A549 (cell line): Measurements from ENCODE around the gene WFDC1. TPM values are rescaled to one million over a fixed set of nuclear protein-coding genes. Genes with fewer than 3 reads are reported as not detected.

Source experiments
- ATAC-seq, 2 experiments: fragments of 200-7000 bp in 1 of 2; fragments of >200 bp in 1 of 2; cut with Nextera tagmentation in 1 of 2; cut with Tn5 transposase in 1 of 2; 3 replicates each; pipeline versions ENCODE4 v1.8.0 to v1.9.1; 2018 to 2020; ENCODE audit warnings: mild to moderate bottlenecking in 1 of 2, moderate library complexity in 1 of 2
- CTCF ChIA-PET: fragments of 300-600 bp; sonication (Branson Sonifier 250); formaldehyde crosslinking; extraction: SDS; loops from one replicate; lab custom pipeline; 2021; ENCODE audit warnings: antibody characterized with exemption, inconsistent platforms; lab: Yijun Ruan, JAX
- POLR2A ChIA-PET: fragments of 350-600 bp; formaldehyde crosslinking; extraction: SDS; loops from one replicate; lab custom pipeline; 2021; ENCODE audit warnings: antibody characterized with exemption, inconsistent platforms; lab: Yijun Ruan, JAX
- DNase-seq, 2 experiments: peaks; one replicate each; pipeline versions ENCODE4 v3.0.0 to v3.0.0-alpha.2; 2011 to 2016; ENCODE audit warnings: low read depth in 1 of 2, low spot score in 1 of 2
- FAIRE-seq: peaks from 2 replicates; lab custom pipeline; 2011; peaks lifted over from hg19 to GRCh38; lab: Jason Lieb, UNC
- H3K27ac ChIP-seq, 2 experiments: fragments of >200 bp; sonication (Bioruptor Twin); formaldehyde crosslinking; 3 replicates each; pipeline ENCODE4 v1.5.1; 2016 to 2017
- H3K4me1 ChIP-seq: fragments of >200 bp; sonication (Bioruptor Twin); formaldehyde crosslinking; 3 replicates; pipeline ENCODE4 v1.6.1; 2016
- H3K4me2 ChIP-seq: fragments of >200 bp; sonication (Bioruptor Twin); formaldehyde crosslinking; 3 replicates; pipeline ENCODE4 v1.6.1; 2016
- H3K4me3 ChIP-seq: fragments of >200 bp; sonication (Bioruptor Twin); formaldehyde crosslinking; 3 replicates; pipeline ENCODE4 v1.5.1; 2016
- H3K9me3 ChIP-seq: fragments of >200 bp; sonication (Bioruptor Twin); formaldehyde crosslinking; 3 replicates; pipeline ENCODE4 v1.6.1; 2016
- CBX8 ChIP-seq: fragments of 200-600 bp; sonication (generic); IDR thresholded peaks from 2 replicates; pipeline ENCODE4 v1.6.1; 2016
- CEBPB ChIP-seq, 2 experiments: fragments of >200 bp in 1 of 2; sonication (Bioruptor Twin) in 1 of 2; formaldehyde crosslinking in 1 of 2; IDR thresholded peaks; 2 replicates each; pipeline ENCODE4 v1.6.1; 2012 to 2016
- CHD2 ChIP-seq: fragments of 150-350 bp; IDR thresholded peaks from 2 replicates; pipeline ENCODE4 v1.6.1; 2014; ENCODE audit warnings: low read length; ENCODE audit not compliant: partially characterized antibody
- E2F6 ChIP-seq: IDR thresholded peaks from 2 replicates; pipeline ENCODE4 v1.6.1; 2012; ENCODE audit warnings: low read depth, borderline replicate concordance
- EHF ChIP-seq: fragments of 250-450 bp; sonication (Bioruptor Pico); IDR thresholded peaks from 2 replicates; pipeline ENCODE4 v1.5.0; 2020; ENCODE audit warnings: mild to moderate bottlenecking
- FOSB ChIP-seq: fragments of 250-450 bp; sonication (Bioruptor Pico); IDR thresholded peaks from 2 replicates; pipeline ENCODE4 v1.5.0; 2020; ENCODE audit warnings: mild to moderate bottlenecking, moderate library complexity
- GATA3 ChIP-seq: IDR thresholded peaks from 2 replicates; pipeline ENCODE4 v1.6.1; 2012; ENCODE audit warnings: borderline replicate concordance
- HES2 ChIP-seq: fragments of >200 bp; sonication (Bioruptor Twin); formaldehyde crosslinking; IDR thresholded peaks from 2 replicates; pipeline ENCODE4 v1.6.1; 2016
- HEYL ChIP-seq: fragments of 250-450 bp; sonication (Bioruptor Pico); IDR thresholded peaks from 2 replicates; pipeline ENCODE4 v1.8.0; 2021; ENCODE audit warnings: mild to moderate bottlenecking, moderate library complexity
- HMGXB4 ChIP-seq: fragments of 250-450 bp; sonication (Bioruptor Pico); IDR thresholded peaks from 2 replicates; pipeline ENCODE4 v1.5.0; 2021; ENCODE audit warnings: mild to moderate bottlenecking, moderate library complexity, borderline replicate concordance
- HOXA7 ChIP-seq: fragments of 250-450 bp; sonication (Bioruptor Pico); IDR thresholded peaks from 2 replicates; pipeline ENCODE4 v1.5.0; 2020; ENCODE audit warnings: mild to moderate bottlenecking, moderate library complexity
- JUNB ChIP-seq: fragments of >200 bp; sonication (Bioruptor Twin); formaldehyde crosslinking; IDR thresholded peaks from 2 replicates; pipeline ENCODE4 v1.6.1; 2016
- KDM1A ChIP-seq: fragments of 200-600 bp; sonication (generic); IDR thresholded peaks from 2 replicates; pipeline ENCODE4 v1.6.1; 2016; ENCODE audit warnings: low read depth, mild to moderate bottlenecking
- KDM5A ChIP-seq: fragments of 200-600 bp; sonication (generic); IDR thresholded peaks from 2 replicates; pipeline ENCODE4 v1.6.1; 2016; ENCODE audit warnings: antibody characterized with exemption, mild to moderate bottlenecking
- MYC ChIP-seq: IDR thresholded peaks from 2 replicates; pipeline ENCODE4 v1.6.1; 2012; ENCODE audit warnings: mild to moderate bottlenecking, inconsistent platforms, low read length, improper control_type of control experiment, borderline replicate concordance
- NR3C1 ChIP-seq: fragments of >200 bp; sonication (Bioruptor Twin); formaldehyde crosslinking; IDR thresholded peaks from 3 replicates; pipeline ENCODE4 v1.6.1; 2017
- PHF8 ChIP-seq: fragments of 200-600 bp; sonication (generic); IDR thresholded peaks from 2 replicates; pipeline ENCODE4 v1.6.1; 2016; ENCODE audit warnings: low read depth, mild to moderate bottlenecking, antibody characterized with exemption, moderate library complexity, borderline replicate concordance
- POLR2AphosphoS2 ChIP-seq: conservative IDR thresholded peaks from 2 replicates; pipeline ENCODE4 v1.6.1; 2012; ENCODE audit warnings: low read length, improper control_type of control experiment, inconsistent platforms
- RARB ChIP-seq: fragments of 250-450 bp; sonication (Bioruptor Pico); IDR thresholded peaks from 2 replicates; pipeline ENCODE4 v1.8.0; 2021; ENCODE audit warnings: mild to moderate bottlenecking, moderate library complexity
- RCOR1 ChIP-seq: fragments of 150-350 bp; IDR thresholded peaks from 2 replicates; pipeline ENCODE4 v1.6.1; 2014; ENCODE audit warnings: antibody characterized with exemption, low read length, low read depth
- RFX5 ChIP-seq: fragments of 450-650 bp; IDR thresholded peaks from 2 replicates; pipeline ENCODE4 v1.7.1; 2014; ENCODE audit warnings: antibody characterized with exemption, mild to moderate bottlenecking, moderate library complexity
- SREBF2 ChIP-seq: fragments of 450-650 bp; IDR thresholded peaks from 2 replicates; pipeline ENCODE4 v1.6.1; 2014; ENCODE audit warnings: mild to moderate bottlenecking, moderate library complexity
- TFCP2L1 ChIP-seq: fragments of 250-450 bp; sonication (Bioruptor Pico); IDR thresholded peaks from 2 replicates; pipeline ENCODE4 v1.5.0; 2021; ENCODE audit warnings: mild to moderate bottlenecking
- ZC3H11A ChIP-seq: fragments of 450-650 bp; IDR thresholded peaks from 2 replicates; pipeline ENCODE4 v1.6.1; 2014; ENCODE audit warnings: antibody characterized with exemption, mild to moderate bottlenecking
- ZFP36 ChIP-seq: fragments of 450-650 bp; IDR thresholded peaks from 2 replicates; pipeline ENCODE4 v1.6.1; 2014; ENCODE audit warnings: borderline replicate concordance; ENCODE audit not compliant: partially characterized antibody
- ZSCAN20 ChIP-seq: fragments of 250-450 bp; sonication (Bioruptor Pico); IDR thresholded peaks from 2 replicates; pipeline ENCODE4 v1.8.0; 2022; ENCODE audit warnings: mild to moderate bottlenecking, moderate library complexity
- WGBS: methylation state at CpG from one replicate; pipeline ENCODE4 v1.1.6; 2017; ENCODE audit errors: missing lambda C conversion rate; 5-methylcytosine and 5-hydroxymethylcytosine counted together
- polyA plus RNA-seq, 4 experiments: library from polyadenylated mRNA; depleted of rRNA in 3 of 4; stranded (reverse); fragments of >200 nt; fragmentation: RNase III in 1 of 4; extraction: RNeasy Plus Mini Kit Qiagen cat#74134 plus additional on column Dnase treatment in 1 of 4; gene quantifications; 2 replicates in 3 of 4; 3 replicates in 1 of 4; pipeline ENCODE4 v1.2.3, GENCODE V29; 2011 to 2017
- TF ChIP-seq, protein P1 (sequence below): fragments of 250-450 bp; sonication (Bioruptor Pico); IDR thresholded peaks from 2 replicates; pipeline ENCODE4 v1.5.0; 2020; ENCODE audit warnings: low read depth, mild to moderate bottlenecking, moderate library complexity

The WFDC1 gene
- polyA plus RNA-seq, 2 of the 4 experiments (the other 2 are of a cell fraction), result not detected

DNA sequence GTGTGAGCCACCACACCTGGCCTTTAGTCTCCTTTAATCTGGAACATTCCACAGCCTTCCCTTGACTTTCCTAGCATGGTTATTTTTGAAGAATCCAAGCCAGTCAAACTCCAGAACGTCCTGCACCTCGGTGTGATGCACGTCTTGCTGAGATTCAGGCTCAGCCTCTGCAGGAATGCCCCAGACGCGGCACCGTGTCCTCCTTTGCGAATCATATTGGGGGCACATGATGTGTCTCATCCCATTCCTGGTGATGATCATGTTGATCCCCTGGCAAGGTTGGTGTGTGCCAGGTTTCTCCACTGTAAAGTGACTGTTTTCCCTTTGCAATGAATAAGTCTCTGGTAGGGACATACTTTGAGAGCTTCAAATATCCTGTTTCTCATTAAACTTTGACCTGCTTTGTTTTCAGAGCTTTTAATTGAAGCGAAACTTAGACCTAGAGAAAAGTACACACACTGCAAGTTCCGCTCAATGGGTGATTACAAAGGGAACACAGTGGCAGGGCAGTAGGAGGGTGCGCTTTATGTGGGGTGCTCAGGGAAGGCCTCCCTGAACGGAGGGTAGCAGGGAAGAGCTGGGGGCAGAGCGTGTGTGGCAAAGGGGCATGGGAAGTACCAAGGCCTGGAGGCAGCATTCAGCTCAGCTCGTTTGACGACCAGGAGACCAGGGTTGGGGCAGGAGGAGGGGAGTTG is 64.1 kb downstream of the WFDC1 start:
- H3K4me2 ChIP-seq, result no peak overlapping the region
- H3K27ac ChIP-seq, result no peak overlapping the region
- no peak overlapping the region for H3K4me3 ChIP-seq
- DNase-seq (no peak), FAIRE-seq (no peak), ATAC-seq (no peak)
- no peak for TF ChIP-seq PHF8
- no peak for TF ChIP-seq POLR2AphosphoS2
- no peak for TF ChIP-seq ZSCAN20 (CRISPR knock-in tag)
- no peak for TF ChIP-seq HOXA7 (CRISPR knock-in tag)
- no peak for TF ChIP-seq NR3C1
- TF ChIP-seq RARB, result no peak
- TF ChIP-seq E2F6, result no peak
- TF ChIP-seq CHD2, result no peak
- no peak for TF ChIP-seq HMGXB4
- 78% methylated on average over 14 of the region's 14 CpGs for WGBS
- peaks cover 15% of the 10 kb centered on the region; the same call in 2 of the 3 replicates for H3K4me1 ChIP-seq
- ChIA-PET POLR2A (no interaction called here), CTCF (interaction anchor here (1.0 to 2.2 kb wide), 4 partner anchors 8 to 175 kb away, joined by 3 to 9 read pairs (median 3); no protein-coding TSS in a partner anchor)
- H3K9me3 ChIP-seq, result no peaks in the 10 kb centered on the region

DNA sequence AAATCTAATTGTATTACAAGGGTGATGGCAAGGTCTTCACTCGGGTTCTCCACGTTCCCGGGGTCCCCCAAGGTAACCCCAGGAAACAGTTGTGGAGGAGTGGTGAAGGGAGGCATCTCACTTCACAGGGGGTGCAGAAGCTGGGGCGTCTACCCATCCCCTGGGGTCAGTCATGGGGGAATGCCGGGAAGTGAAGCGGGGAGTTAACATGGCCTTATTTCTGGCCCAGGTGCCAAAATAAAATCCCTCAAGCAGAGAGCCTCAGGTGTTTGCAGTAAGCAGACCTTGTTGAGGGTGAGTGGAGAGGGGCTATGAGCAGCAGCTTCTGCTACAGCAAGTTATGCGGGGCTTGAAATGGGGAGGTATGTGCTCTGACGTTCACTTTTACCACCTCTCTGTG is 64.6 kb downstream of the WFDC1 start:
- Histone ChIP-seq H3K4me3 (no peak overlapping the region), H3K4me2 (no peak overlapping the region), H3K4me1 (peaks cover 15% of the 10 kb centered on the region; the same call in 2 of the 3 replicates), H3K9me3 (no peaks in the 10 kb centered on the region), H3K27ac (no peak overlapping the region)
- POLR2A ChIA-PET, result no interaction called here
- DNase-seq, result no peak
- no peak for FAIRE-seq
- no peak for ATAC-seq
- no peak for TF ChIP-seq MYC
- no peak for TF ChIP-seq CHD2
- TF ChIP-seq CEBPB (IDR thresholded peaks at IDR 0.05), result no peak
- TF ChIP-seq TFCP2L1 (CRISPR knock-in tag), result no peak
- no peak for TF ChIP-seq FOSB (CRISPR knock-in tag)
- TF ChIP-seq, protein P1, sequence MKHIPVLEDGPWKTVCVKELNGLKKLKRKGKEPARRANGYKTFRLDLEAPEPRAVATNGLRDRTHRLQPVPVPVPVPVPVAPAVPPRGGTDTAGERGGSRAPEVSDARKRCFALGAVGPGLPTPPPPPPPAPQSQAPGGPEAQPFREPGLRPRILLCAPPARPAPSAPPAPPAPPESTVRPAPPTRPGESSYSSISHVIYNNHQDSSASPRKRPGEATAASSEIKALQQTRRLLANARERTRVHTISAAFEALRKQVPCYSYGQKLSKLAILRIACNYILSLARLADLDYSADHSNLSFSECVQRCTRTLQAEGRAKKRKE (CRISPR knock-in tag), result no peak
- no peak for TF ChIP-seq RFX5
- TF ChIP-seq HOXA7 (CRISPR knock-in tag), result no peak
- no peak for TF ChIP-seq ZC3H11A
- no peak for TF ChIP-seq EHF (CRISPR knock-in tag)
- no peak for TF ChIP-seq HES2
- TF ChIP-seq JUNB, result no peak
- TF ChIP-seq, all 56 proteins: peak for 0
- CTCF ChIA-PET, result interaction anchor here (1.0 to 2.2 kb wide), 5 partner anchors 9 to 175 kb away, joined by 3 to 9 read pairs (median 3); no protein-coding TSS in a partner anchor
- 53% methylated on average over 8 of the region's 8 CpGs for WGBS

DNA sequence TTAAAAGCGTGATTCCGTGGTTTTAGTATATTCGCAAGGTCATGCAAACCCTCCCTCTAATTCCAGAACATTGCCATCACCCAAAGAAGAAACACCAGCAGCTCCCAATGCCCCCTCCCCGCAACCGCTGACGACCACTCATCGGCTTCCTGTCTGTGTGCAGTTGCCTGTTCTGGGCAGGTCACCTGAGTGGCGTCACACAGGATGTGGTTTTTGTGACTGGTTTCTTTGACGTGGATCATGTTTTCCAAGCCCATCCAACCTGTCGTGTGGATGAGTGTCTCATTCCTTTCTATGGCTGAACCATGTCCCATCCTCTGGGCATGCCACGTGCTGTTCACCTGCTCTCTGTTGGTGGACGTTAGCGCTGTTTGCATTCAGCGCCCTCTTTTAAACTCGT is 65.5 kb downstream of the WFDC1 start:
- no peak overlapping the region for H3K4me3 ChIP-seq
- H3K9me3 ChIP-seq, result no peaks in the 10 kb centered on the region
- TF ChIP-seq KDM1A (no peak), RCOR1 (no peak), MYC (no peak), HEYL (CRISPR knock-in tag) (no peak), GATA3 (no peak), ZFP36 (no peak), CBX8 (no peak), KDM5A (no peak), SREBF2 (no peak)
- TF ChIP-seq, protein P1 (CRISPR knock-in tag), result no peak
- FAIRE-seq (no peak), DNase-seq (no peak), ATAC-seq (no peak)
- H3K27ac ChIP-seq, result no peak overlapping the region
- POLR2A ChIA-PET, result no interaction called here
- no peak overlapping the region for H3K4me2 ChIP-seq
- 80% methylated on average over 15 of the region's 15 CpGs for WGBS
- CTCF ChIA-PET, result interaction anchor here (1.0 kb wide), 1 partner anchor 52 kb away, joined by 3 read pairs; no protein-coding TSS in a partner anchor
- H3K4me1 ChIP-seq, result peaks cover 15% of the 10 kb centered on the region; the same call in 2 of the 3 replicates
